Activated T-cell treated with anti-CD3 and anti-CD28 coated beads, Interleukin-2, amount 50 U/mL, for 72 hours (primary cell): ENCODE measurements around the gene KRT40. TPM values are rescaled to one million over a fixed set of nuclear protein-coding genes. Genes with fewer than 3 reads are reported as not detected.

Experiments
- ATAC-seq, 2 donors: fragments of 150-1000 bp; cut with Tn5 transposase; replicated peaks in 1 of 2; 2 replicates each; pipeline ENCODE4 v1.10.0; 2021; ENCODE audit warnings: moderate library complexity in 2 of 2, mild to moderate bottlenecking in 1 of 2
- DNase-seq, 2 donors: peaks; one replicate each; pipeline ENCODE4 v3.0.0; 2021 to 2022; ENCODE audit warnings: mixed read lengths in 1 of 2
- H3K27ac Mint-ChIP-seq: one replicate; pipeline ENCODE4 v1.8.0; 2022; ENCODE audit warnings: mild to moderate bottlenecking, moderate library complexity, mixed read lengths
- H3K27me3 Mint-ChIP-seq: one replicate; pipeline ENCODE4 v1.8.0; 2022; ENCODE audit warnings: low read depth, mixed read lengths
- H3K36me3 Mint-ChIP-seq, 2 donors: one replicate each; pipeline ENCODE4 v1.8.0; 2022; ENCODE audit warnings: mixed read lengths in 2 of 2, mild to moderate bottlenecking in 1 of 2; ENCODE audit not compliant: insufficient read depth in 2 of 2
- H3K4me1 Mint-ChIP-seq: one replicate; pipeline ENCODE4 v1.8.0; 2022; ENCODE audit warnings: low read depth, mixed read lengths
- H3K4me3 Mint-ChIP-seq, 2 donors: one replicate each; pipeline ENCODE4 v1.8.0; 2022; ENCODE audit warnings: mild to moderate bottlenecking in 2 of 2, mixed read lengths in 2 of 2, moderate library complexity in 2 of 2
- H3K9me3 Mint-ChIP-seq, 2 donors: one replicate each; pipeline ENCODE4 v1.8.0; 2022; ENCODE audit warnings: mixed read lengths in 2 of 2
- total RNA-seq, 2 donors: library from RNA; stranded (reverse); gene quantifications; one replicate each; pipeline ENCODE4 v1.2.3, GENCODE V29; 2022

The KRT40 gene
- total RNA-seq, 2 donors from 2014 or later: not detected

GRCh38 chr17:40938981-40939380 lies 45.1 kb downstream of the KRT40 start:
- DNase-seq: no peak
- no peaks in the 10 kb centered on the region for H3K4me1 Mint-ChIP-seq
- H3K4me3 Mint-ChIP-seq: no peak overlapping the region
- H3K9me3 Mint-ChIP-seq: no peaks in the 10 kb centered on the region
- H3K27ac Mint-ChIP-seq: no peak overlapping the region
- H3K36me3 Mint-ChIP-seq: no peaks in the 10 kb centered on the region
- ATAC-seq: no peak
- H3K27me3 Mint-ChIP-seq: peaks cover 13% of the 10 kb centered on the region

- Mint-ChIP-seq H3K4me1 (no peaks in the 10 kb centered on the region), H3K36me3 (no peaks in the 10 kb centered on the region), H3K9me3 (no peaks in the 10 kb centered on the region), H3K27ac (no peak within 1 kb of the TSS), H3K27me3 (peaks cover 11% of the 10 kb centered on the region), H3K4me3 (no peak within 1 kb of the TSS)
- DNase-seq (no peak), ATAC-seq (no peak)
These were observed 46.7 kb downstream of the KRT40 start, which contains the start of gene KRT23 for GRCh38 chr17:40937384-40937819. KRT23 (minus strand) TSS chr17:40937646; CDS start chr17:40936603, 1,043 bp downstream.

- ATAC-seq (no peak), DNase-seq (no peak)
- Mint-ChIP-seq H3K27ac (no peak overlapping the region), H3K9me3 (no peaks in the 10 kb centered on the region), H3K4me1 (no peaks in the 10 kb centered on the region), H3K4me3 (no peak overlapping the region), H3K36me3 (no peaks in the 10 kb centered on the region), H3K27me3 (peaks cover 8% of the 10 kb centered on the region)
These were observed 47.1 kb downstream of the KRT40 start for GRCh38 chr17:40936976-40937375.

- ATAC-seq (no peak), DNase-seq (no peak)
- H3K27me3 Mint-ChIP-seq: peaks cover 8% of the 10 kb centered on the region
- no peak overlapping the region for H3K4me3 Mint-ChIP-seq
- H3K36me3 Mint-ChIP-seq: no peaks in the 10 kb centered on the region
- H3K4me1 Mint-ChIP-seq: no peaks in the 10 kb centered on the region
- no peaks in the 10 kb centered on the region for H3K9me3 Mint-ChIP-seq
- H3K27ac Mint-ChIP-seq: no peak overlapping the region
These were observed 47.6 kb downstream of the KRT40 start for GRCh38 chr17:40936437-40936971.

GRCh38 chr17:40935624-40936023 lies 48.5 kb downstream of the KRT40 start:
- no peak overlapping the region for H3K4me3 Mint-ChIP-seq
- H3K4me1 Mint-ChIP-seq: no peaks in the 10 kb centered on the region
- peaks cover 8% of the 10 kb centered on the region for H3K27me3 Mint-ChIP-seq
- no peaks in the 10 kb centered on the region for H3K9me3 Mint-ChIP-seq
- no peaks in the 10 kb centered on the region for H3K36me3 Mint-ChIP-seq
- DNase-seq (no peak), ATAC-seq (no peak)
- H3K27ac Mint-ChIP-seq: no peak overlapping the region

- Mint-ChIP-seq H3K4me1 (no peaks in the 10 kb centered on the region), H3K9me3 (no peaks in the 10 kb centered on the region), H3K36me3 (no peaks in the 10 kb centered on the region), H3K27ac (no peak overlapping the region), H3K4me3 (no peak overlapping the region), H3K27me3 (peaks cover 16% of the 10 kb centered on the region)
- ATAC-seq (no peak), DNase-seq (no peak)
These were observed 51.5 kb downstream of the KRT40 start for GRCh38 chr17:40932608-40933007.

- H3K4me1 Mint-ChIP-seq: no peaks in the 10 kb centered on the region
- H3K36me3 Mint-ChIP-seq: no peaks in the 10 kb centered on the region
- ATAC-seq (no peak), DNase-seq (no peak)
- no peaks in the 10 kb centered on the region for H3K9me3 Mint-ChIP-seq
- H3K27ac Mint-ChIP-seq: no peak overlapping the region
- H3K4me3 Mint-ChIP-seq: no peak overlapping the region
- peaks cover 27% of the 10 kb centered on the region for H3K27me3 Mint-ChIP-seq
These were observed 52.8 kb downstream of the KRT40 start for GRCh38 chr17:40931311-40931710.

Other genes starting within 250 kb of the KRT40 start
- not detected for gene KRT25, start 229.0 kb downstream of the KRT40 start, total RNA-seq
- gene KRT26, start 212.1 kb downstream of the KRT40 start, total RNA-seq: not detected
- not detected for gene KRT27, start 201.8 kb downstream of the KRT40 start, total RNA-seq
- not detected for gene KRT28, start 184.4 kb downstream of the KRT40 start, total RNA-seq
- 10 to 100 TPM; 59.1 to 59.3 TPM for gene KRT10, start 161.7 kb downstream of the KRT40 start, total RNA-seq
- gene KRT12, start 117.1 kb downstream of the KRT40 start, total RNA-seq: not detected
- gene KRT20, start 99.1 kb downstream of the KRT40 start, total RNA-seq: not detected
- gene KRT23, start 46.7 kb downstream of the KRT40 start, total RNA-seq: not detected
- gene KRT39, start 17.4 kb downstream of the KRT40 start, total RNA-seq: not detected
- gene KRTAP3-3, start 9.8 kb upstream of the KRT40 start, total RNA-seq: not detected
- not detected for gene KRTAP3-2, start 15.6 kb upstream of the KRT40 start, total RNA-seq
- gene KRTAP3-1, start 24.8 kb upstream of the KRT40 start, total RNA-seq: not detected
- not detected for gene KRTAP1-5, start 42.9 kb upstream of the KRT40 start, total RNA-seq
- not detected for gene KRTAP1-4, start 45.9 kb upstream of the KRT40 start, total RNA-seq
- gene KRTAP1-3, start 50.5 kb upstream of the KRT40 start, total RNA-seq: not detected
- not detected for gene KRTAP1-1, start 57.1 kb upstream of the KRT40 start, total RNA-seq
- not detected for gene KRTAP2-1, start 63.0 kb upstream of the KRT40 start, total RNA-seq
- gene KRTAP2-2, start 70.9 kb upstream of the KRT40 start, total RNA-seq: not detected
- not detected for gene KRTAP2-3, start 75.8 kb upstream of the KRT40 start, total RNA-seq
- not detected for gene KRTAP2-4, start 81.6 kb upstream of the KRT40 start, total RNA-seq
- not detected for gene KRTAP4-7, start 99.8 kb upstream of the KRT40 start, total RNA-seq
- not detected for gene KRTAP4-8, start 113.8 kb upstream of the KRT40 start, total RNA-seq
- not detected for gene KRTAP4-16, start 117.9 kb upstream of the KRT40 start, total RNA-seq
- not detected for gene KRTAP4-9, start 121.1 kb upstream of the KRT40 start, total RNA-seq
- gene KRTAP4-11, start 134.0 kb upstream of the KRT40 start, total RNA-seq: not detected
- not detected for gene KRTAP4-12, start 139.9 kb upstream of the KRT40 start, total RNA-seq
- gene KRTAP4-6, start 156.2 kb upstream of the KRT40 start, total RNA-seq: not detected
- gene KRTAP4-5, start 165.5 kb upstream of the KRT40 start, total RNA-seq: not detected
- not detected for gene KRTAP4-4, start 176.4 kb upstream of the KRT40 start, total RNA-seq
- gene KRTAP4-3, start 183.9 kb upstream of the KRT40 start, total RNA-seq: not detected
- gene KRTAP4-2, start 193.9 kb upstream of the KRT40 start, total RNA-seq: not detected
- gene KRTAP4-1, start 200.6 kb upstream of the KRT40 start, total RNA-seq: not detected
- not detected for gene KRTAP9-1, start 205.6 kb upstream of the KRT40 start, total RNA-seq
- gene KRTAP9-2, start 242.3 kb upstream of the KRT40 start, total RNA-seq: not detected
- gene KRTAP9-3, start 248.1 kb upstream of the KRT40 start, total RNA-seq: not detected